Liver (tissue), 3 donors: ENCODE results near the gene MT1F.

Experiments used
- ATF3 ChIP-seq: IDR thresholded peaks from 2 replicates; pipeline ENCODE4 v1.6.1; 2016; ENCODE audit warnings: antibody characterized with exemption
- CTCF ChIP-seq: fragments of 150-350 bp; IDR thresholded peaks from 2 replicates; pipeline ENCODE4 v1.5.1; 2017; ENCODE audit warnings: improper control_type of control experiment, low read depth, low read length; ENCODE audit not compliant: missing input control
- TAF1 ChIP-seq: conservative IDR thresholded peaks from 2 replicates; pipeline ENCODE4 v1.6.1; 2016; ENCODE audit warnings: antibody characterized with exemption, mild to moderate bottlenecking
- YY1 ChIP-seq: IDR thresholded peaks from 2 replicates; pipeline ENCODE4 v1.6.1; 2016; ENCODE audit warnings: antibody characterized with exemption, mild to moderate bottlenecking
- TF ChIP-seq, protein P1 (sequence below): IDR thresholded peaks from 2 replicates; pipeline ENCODE4 v1.6.1; 2016; ENCODE audit warnings: antibody characterized with exemption, mild to moderate bottlenecking
- donor health status: healthy.
- donor health status: healthy.

DNA sequence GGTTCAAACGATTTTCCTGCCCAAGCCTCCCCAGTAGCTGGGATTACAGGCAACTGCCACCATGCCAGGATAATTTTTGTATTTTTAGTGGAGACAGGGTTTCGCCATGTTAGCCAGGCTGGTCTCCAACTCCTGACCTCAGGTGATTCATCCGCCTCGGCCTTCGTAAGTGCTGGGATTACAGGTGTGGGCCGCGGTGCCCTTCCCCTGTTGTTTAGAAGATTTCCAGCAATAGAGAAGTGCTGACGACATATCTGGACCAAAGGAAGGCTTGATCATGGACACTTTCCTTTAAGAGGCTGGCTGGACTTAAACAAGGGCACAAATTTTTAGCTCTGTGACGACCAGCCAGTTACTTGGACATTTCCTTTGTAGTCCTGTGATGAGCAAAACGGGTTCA lies 26.6 kb upstream of the MT1F start:
- TF ChIP-seq CTCF (no peak), ATF3 (no peak), TAF1 (no peak), YY1 (no peak)
- TF ChIP-seq, protein P1, sequence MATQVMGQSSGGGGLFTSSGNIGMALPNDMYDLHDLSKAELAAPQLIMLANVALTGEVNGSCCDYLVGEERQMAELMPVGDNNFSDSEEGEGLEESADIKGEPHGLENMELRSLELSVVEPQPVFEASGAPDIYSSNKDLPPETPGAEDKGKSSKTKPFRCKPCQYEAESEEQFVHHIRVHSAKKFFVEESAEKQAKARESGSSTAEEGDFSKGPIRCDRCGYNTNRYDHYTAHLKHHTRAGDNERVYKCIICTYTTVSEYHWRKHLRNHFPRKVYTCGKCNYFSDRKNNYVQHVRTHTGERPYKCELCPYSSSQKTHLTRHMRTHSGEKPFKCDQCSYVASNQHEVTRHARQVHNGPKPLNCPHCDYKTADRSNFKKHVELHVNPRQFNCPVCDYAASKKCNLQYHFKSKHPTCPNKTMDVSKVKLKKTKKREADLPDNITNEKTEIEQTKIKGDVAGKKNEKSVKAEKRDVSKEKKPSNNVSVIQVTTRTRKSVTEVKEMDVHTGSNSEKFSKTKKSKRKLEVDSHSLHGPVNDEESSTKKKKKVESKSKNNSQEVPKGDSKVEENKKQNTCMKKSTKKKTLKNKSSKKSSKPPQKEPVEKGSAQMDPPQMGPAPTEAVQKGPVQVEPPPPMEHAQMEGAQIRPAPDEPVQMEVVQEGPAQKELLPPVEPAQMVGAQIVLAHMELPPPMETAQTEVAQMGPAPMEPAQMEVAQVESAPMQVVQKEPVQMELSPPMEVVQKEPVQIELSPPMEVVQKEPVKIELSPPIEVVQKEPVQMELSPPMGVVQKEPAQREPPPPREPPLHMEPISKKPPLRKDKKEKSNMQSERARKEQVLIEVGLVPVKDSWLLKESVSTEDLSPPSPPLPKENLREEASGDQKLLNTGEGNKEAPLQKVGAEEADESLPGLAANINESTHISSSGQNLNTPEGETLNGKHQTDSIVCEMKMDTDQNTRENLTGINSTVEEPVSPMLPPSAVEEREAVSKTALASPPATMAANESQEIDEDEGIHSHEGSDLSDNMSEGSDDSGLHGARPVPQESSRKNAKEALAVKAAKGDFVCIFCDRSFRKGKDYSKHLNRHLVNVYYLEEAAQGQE = no peak
